ENCODE measurements around the gene SEPSECS. TPM values are rescaled to one million over a fixed set of nuclear protein-coding genes. Genes with fewer than 3 reads are reported as not detected.
A peak's percentile ranks its signal among the peaks of the same experiment; 100 is the strongest.

SEPSECS gene
- total and polyA plus RNA-seq, 2 of the 13 experiments (the other 11 are each of a cell fraction or from before 2014, with no cell fraction given): 9.4 to 14.3 TPM

- Histone ChIP-seq H3K9me3 (ENCODE audit: low read length) (no peaks in the 10 kb centered on the region), H4K20me1 (ENCODE audit: insufficient read depth, low read length) (no peaks in the 10 kb centered on the region), H3K4me1 (ENCODE audit: insufficient read depth, low read length) (no peaks in the 10 kb centered on the region), H2AFZ (ENCODE audit: low read length) (no peak overlapping the region), H3K79me2 (ENCODE audit: insufficient read depth, low read length) (no peaks in the 10 kb centered on the region), H3K36me3 (replicated peaks in 1 of 2; ENCODE audit: control insufficient read depth in 1 of 2, insufficient read depth in 2 of 2, low read length in 2 of 2) (no peaks in the 10 kb centered on the region), H3K4me2 (ENCODE audit: low read depth, low read length) (no peak overlapping the region), H3K27ac (ENCODE audit: extremely low read length, insufficient read depth, low read length) (no peak overlapping the region), H3K9ac (ENCODE audit: insufficient read depth, low read depth, low read length) (no peak overlapping the region), H3K4me3 (replicated peaks in 1 of 3; ENCODE audit: insufficient read depth in 1 of 3, low read depth in 2 of 3, low read length in 3 of 3) (no peak overlapping the region), H3K27me3 (ENCODE audit: control insufficient read depth in 1 of 2, insufficient read depth in 2 of 2, low read length in 2 of 2) (peaks cover 1 to 22% of the 10 kb centered on the region in 2 experiments; a peak in 4 of 5 replicates)
- TF ChIP-seq MXI1 (IDR thresholded peaks at IDR 0.05; ENCODE audit: borderline replicate concordance, low read depth, low read length): no peak
- FAIRE-seq (no peak), ATAC-seq (no peak), DNase-seq (ENCODE audit: low spot score) (no peak)
- POLR2A ChIA-PET: no interaction called here
- in situ Hi-C loops (cut with HindIII; ENCODE audit: extremely low pct_ligation_motif_present, low pct_unique_long_range_greater_than_20kb) (no loop called here), intact Hi-C loops (cut with micrococcal nuclease; ENCODE audit: unreplicated experiment) (no loop called here)
- CTCF ChIA-PET (ENCODE audit: low intra/inter-chr PET ratio, low total read pairs): no interaction called here
- no TSS peak for BruUV-seq (replicated peaks)
- whole genome bisulfite sequencing (ENCODE audit: low lambda C conversion rate): 10% methylated on average over 1 of the region's 1 CpG
These were observed 79.7 kb downstream of the SEPSECS start for GRCh38 chr4:25080571-25080970.

GRCh38 chr4:25078523-25078922, 81.7 kb downstream of the SEPSECS start:
- Histone ChIP-seq H3K4me3 (replicated peaks in 1 of 3; ENCODE audit: insufficient read depth in 1 of 3, low read depth in 2 of 3, low read length in 3 of 3) (no peak overlapping the region), H3K27me3 (ENCODE audit: control insufficient read depth in 1 of 2, insufficient read depth in 2 of 2, low read length in 2 of 2) (peaks cover 1 to 12% of the 10 kb centered on the region in 2 experiments; a peak in 4 of 5 replicates), H3K36me3 (replicated peaks in 1 of 2; ENCODE audit: control insufficient read depth in 1 of 2, insufficient read depth in 2 of 2, low read length in 2 of 2) (no peaks in the 10 kb centered on the region), H3K4me2 (ENCODE audit: low read depth, low read length) (no peak overlapping the region), H3K9ac (ENCODE audit: insufficient read depth, low read depth, low read length) (no peak overlapping the region), H3K4me1 (ENCODE audit: insufficient read depth, low read length) (no peaks in the 10 kb centered on the region), H2AFZ (ENCODE audit: low read length) (no peak overlapping the region), H4K20me1 (ENCODE audit: insufficient read depth, low read length) (no peaks in the 10 kb centered on the region), H3K79me2 (ENCODE audit: insufficient read depth, low read length) (no peaks in the 10 kb centered on the region), H3K27ac (ENCODE audit: extremely low read length, insufficient read depth, low read length) (no peak overlapping the region), H3K9me3 (ENCODE audit: low read length) (no peaks in the 10 kb centered on the region)
- no TSS peak for BruUV-seq (replicated peaks)
- TF ChIP-seq ZNF383 (CRISPR knock-in tag; IDR thresholded peaks at IDR 0.05; ENCODE audit: borderline replicate concordance) (no peak), ZNF331 (CRISPR knock-in tag; IDR thresholded peaks at IDR 0.05) (peak; percentile 88)
- ATAC-seq (no peak), DNase-seq (ENCODE audit: low spot score) (no peak), FAIRE-seq (no peak)
- intact Hi-C loops (cut with micrococcal nuclease; ENCODE audit: unreplicated experiment) (no loop called here), in situ Hi-C loops (cut with HindIII; ENCODE audit: extremely low pct_ligation_motif_present, low pct_unique_long_range_greater_than_20kb) (no loop called here)
- CTCF ChIA-PET (ENCODE audit: low intra/inter-chr PET ratio, low total read pairs): no interaction called here
- WGBS (ENCODE audit: low lambda C conversion rate): 42% methylated on average over 4 of the region's 4 CpGs
- POLR2A ChIA-PET: no interaction called here
